ENCODE results near the gene ABCB1. TPM values are rescaled to one million over a fixed set of nuclear protein-coding genes. Genes with fewer than 3 reads are reported as not detected.

ABCB1 gene
- total and polyA plus RNA-seq, 9 of the 15 experiments (the other 6 are each of a cell fraction or from before 2014, with no cell fraction given), result 0.03 to 0.86 (median 0.52) TPM

DNA sequence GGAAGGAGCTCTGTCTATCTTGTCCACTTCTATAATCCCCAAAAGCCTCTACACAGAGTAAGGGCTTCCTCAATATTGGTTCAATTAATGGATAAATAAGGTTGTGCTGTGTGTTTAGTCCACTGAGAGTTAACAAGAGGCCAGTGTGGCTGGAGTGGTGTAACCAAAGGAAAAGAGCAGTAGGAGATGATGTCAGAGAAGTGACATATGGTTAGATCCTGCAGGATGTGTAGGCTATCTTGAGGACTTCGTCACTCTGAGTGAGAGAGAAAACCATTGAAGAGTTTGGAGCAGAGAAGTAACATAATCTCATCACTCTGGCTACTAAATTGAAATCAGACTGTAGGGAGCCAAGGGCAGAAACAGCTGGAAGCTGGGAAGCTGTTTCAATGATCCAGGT, 14.5 kb upstream of the ABCB1 start:
- no peak overlapping the region for H3K9ac ChIP-seq (ENCODE audit: insufficient read depth in 1 of 2, low read depth in 2 of 2, low read length in 2 of 2)
- in situ Hi-C loops (cut with MboI) (no loop called here), intact Hi-C loops (cut with micrococcal nuclease) (no loop called here)
- H3K27me3 ChIP-seq (ENCODE audit: control insufficient read depth in 2 of 2, insufficient read depth in 2 of 2, low read length in 2 of 2), result no peaks in the 10 kb centered on the region
- no peaks in the 10 kb centered on the region for H3K4me1 ChIP-seq (replicated peaks in 1 of 2; ENCODE audit: control insufficient read depth in 2 of 2, insufficient read depth in 2 of 2, low read length in 2 of 2)
- no peaks in the 10 kb centered on the region for H3K79me2 ChIP-seq (ENCODE audit: control insufficient read depth, insufficient read depth, low read length)
- H3K36me3 ChIP-seq (ENCODE audit: control insufficient read depth, insufficient read depth, low read length), result no peaks in the 10 kb centered on the region
- 0% methylated on average over 1 of the region's 1 CpG for WGBS (ENCODE audit: insufficient coverage, low coverage, missing lambda C conversion rate)
- H3K4me3 ChIP-seq, result no peak overlapping the region
- ChIA-PET POLR2A (interaction anchor here (0.7 kb wide), 1 partner anchor 51 kb away, joined by 3 read pairs; no protein-coding TSS in a partner anchor), CTCF (ENCODE audit: low intra/inter-chr PET ratio) (no interaction called here)
- H3K27ac ChIP-seq (ENCODE audit: extremely low read depth, low read depth, low read length), result no peak overlapping the region
- no peaks in the 10 kb centered on the region for H4K20me1 ChIP-seq (replicated peaks; ENCODE audit: control insufficient read depth, insufficient read depth, low read length)
- FAIRE-seq (no peak), DNase-seq (ENCODE audit: extremely low read depth in 1 of 4, low spot score in 3 of 4) (no peak), ATAC-seq (no peak)
- BruUV-seq (replicated peaks), result no TSS peak
- TF ChIP-seq, protein P1, sequence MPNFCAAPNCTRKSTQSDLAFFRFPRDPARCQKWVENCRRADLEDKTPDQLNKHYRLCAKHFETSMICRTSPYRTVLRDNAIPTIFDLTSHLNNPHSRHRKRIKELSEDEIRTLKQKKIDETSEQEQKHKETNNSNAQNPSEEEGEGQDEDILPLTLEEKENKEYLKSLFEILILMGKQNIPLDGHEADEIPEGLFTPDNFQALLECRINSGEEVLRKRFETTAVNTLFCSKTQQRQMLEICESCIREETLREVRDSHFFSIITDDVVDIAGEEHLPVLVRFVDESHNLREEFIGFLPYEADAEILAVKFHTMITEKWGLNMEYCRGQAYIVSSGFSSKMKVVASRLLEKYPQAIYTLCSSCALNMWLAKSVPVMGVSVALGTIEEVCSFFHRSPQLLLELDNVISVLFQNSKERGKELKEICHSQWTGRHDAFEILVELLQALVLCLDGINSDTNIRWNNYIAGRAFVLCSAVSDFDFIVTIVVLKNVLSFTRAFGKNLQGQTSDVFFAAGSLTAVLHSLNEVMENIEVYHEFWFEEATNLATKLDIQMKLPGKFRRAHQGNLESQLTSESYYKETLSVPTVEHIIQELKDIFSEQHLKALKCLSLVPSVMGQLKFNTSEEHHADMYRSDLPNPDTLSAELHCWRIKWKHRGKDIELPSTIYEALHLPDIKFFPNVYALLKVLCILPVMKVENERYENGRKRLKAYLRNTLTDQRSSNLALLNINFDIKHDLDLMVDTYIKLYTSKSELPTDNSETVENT (CRISPR knock-in tag; IDR thresholded peaks at IDR 0.05), result no peak
- TF ChIP-seq HNRNPUL1 (IDR thresholded peaks at IDR 0.05; ENCODE audit: low read length) (no peak), ZNF778 (CRISPR knock-in tag; IDR thresholded peaks at IDR 0.05) (no peak), CCAR2 (IDR thresholded peaks at IDR 0.05; ENCODE audit: low read depth, low read length) (no peak), PYGO2 (tag; IDR thresholded peaks at IDR 0.05) (no peak), ELF4 (CRISPR knock-in tag; IDR thresholded peaks at IDR 0.05) (no peak), MAFF (IDR thresholded peaks at IDR 0.05; ENCODE audit: low read length) (no peak)
- TF ChIP-seq, protein P2, sequence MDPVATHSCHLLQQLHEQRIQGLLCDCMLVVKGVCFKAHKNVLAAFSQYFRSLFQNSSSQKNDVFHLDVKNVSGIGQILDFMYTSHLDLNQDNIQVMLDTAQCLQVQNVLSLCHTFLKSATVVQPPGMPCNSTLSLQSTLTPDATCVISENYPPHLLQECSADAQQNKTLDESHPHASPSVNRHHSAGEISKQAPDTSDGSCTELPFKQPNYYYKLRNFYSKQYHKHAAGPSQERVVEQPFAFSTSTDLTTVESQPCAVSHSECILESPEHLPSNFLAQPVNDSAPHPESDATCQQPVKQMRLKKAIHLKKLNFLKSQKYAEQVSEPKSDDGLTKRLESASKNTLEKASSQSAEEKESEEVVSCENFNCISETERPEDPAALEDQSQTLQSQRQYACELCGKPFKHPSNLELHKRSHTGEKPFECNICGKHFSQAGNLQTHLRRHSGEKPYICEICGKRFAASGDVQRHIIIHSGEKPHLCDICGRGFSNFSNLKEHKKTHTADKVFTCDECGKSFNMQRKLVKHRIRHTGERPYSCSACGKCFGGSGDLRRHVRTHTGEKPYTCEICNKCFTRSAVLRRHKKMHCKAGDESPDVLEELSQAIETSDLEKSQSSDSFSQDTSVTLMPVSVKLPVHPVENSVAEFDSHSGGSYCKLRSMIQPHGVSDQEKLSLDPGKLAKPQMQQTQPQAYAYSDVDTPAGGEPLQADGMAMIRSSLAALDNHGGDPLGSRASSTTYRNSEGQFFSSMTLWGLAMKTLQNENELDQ (CRISPR knock-in tag; IDR thresholded peaks at IDR 0.05; ENCODE audit: borderline replicate concordance), result no peak
- no peak overlapping the region for H2AFZ ChIP-seq (ENCODE audit: low read depth, low read length)
- no peak overlapping the region for H3K4me2 ChIP-seq (ENCODE audit: insufficient read depth, low read length)
- no peaks in the 10 kb centered on the region for H3K9me1 ChIP-seq (ENCODE audit: control insufficient read depth, insufficient read depth, low read length)
- H3K9me3 ChIP-seq (replicated peaks; ENCODE audit: control insufficient read depth, insufficient read depth, low read depth, low read length), result no peaks in the 10 kb centered on the region

All from K562 (cell line).